ENCODE data around the gene PXDN. TPM values are rescaled to one million over a fixed set of nuclear protein-coding genes. Genes with fewer than 3 reads are reported as not detected.

The PXDN gene
- total and polyA plus RNA-seq, 7 donors = 4.1 to 15.4 (median 9.4) TPM

GRCh38 chr2:1609485-1610095, 134.7 kb downstream of the PXDN start:
- Histone ChIP-seq H3K9me3 (no peaks in the 10 kb centered on the region), H3K27me3 (ENCODE audit: insufficient read depth in 3 of 3, low read length in 2 of 3) (peaks cover 0 to 17% (median 7%) of the 10 kb centered on the region in 3 donors), H3K27ac (no peak overlapping the region), H3K36me3 (ENCODE audit: insufficient read depth in 1 of 2, low read depth in 1 of 2) (no peaks in the 10 kb centered on the region), H3K4me1 (peaks cover 5% of the 10 kb centered on the region), H3K4me3 (no peak overlapping the region)
- 35 to 49% (median 38%) methylated on average over 12 of the region's 12 CpGs for WGBS, 3 donors
- no peak for ATAC-seq
- no peak for DNase-seq
- no peak for TF ChIP-seq CTCF (IDR thresholded peaks at IDR 0.05)
- intact Hi-C loops (cut with DNase I) = loop anchor here in 1 of 2 donors (5.0 kb wide), 2 partner anchors 133 to 208 kb away; partner anchors contain the start of gene PXDN

GRCh38 chr2:1609040-1609439, 135.3 kb downstream of the PXDN start:
- Histone ChIP-seq H3K4me3 (no peak overlapping the region), H3K4me1 (peaks cover 5% of the 10 kb centered on the region), H3K27me3 (ENCODE audit: insufficient read depth in 3 of 3, low read length in 2 of 3) (peaks cover 0 to 23% (median 7%) of the 10 kb centered on the region in 3 donors), H3K9me3 (no peaks in the 10 kb centered on the region), H3K36me3 (ENCODE audit: insufficient read depth in 1 of 2, low read depth in 1 of 2) (no peaks in the 10 kb centered on the region), H3K27ac (no peak overlapping the region)
- TF ChIP-seq CTCF (IDR thresholded peaks at IDR 0.05) = no peak
- intact Hi-C loops (cut with DNase I) = loop anchor here in 1 of 2 donors (5.0 kb wide), 2 partner anchors 133 to 208 kb away; partner anchors contain the start of gene PXDN
- no peak for DNase-seq
- WGBS, 3 donors = 35 to 50% (median 46%) methylated on average over 3 of the region's 3 CpGs
- no peak for ATAC-seq

- Histone ChIP-seq H3K9me3 (no peaks in the 10 kb centered on the region), H3K36me3 (ENCODE audit: insufficient read depth in 1 of 2, low read depth in 1 of 2) (no peaks in the 10 kb centered on the region), H3K27ac (no peak overlapping the region), H3K4me3 (no peak overlapping the region), H3K27me3 (ENCODE audit: insufficient read depth in 3 of 3, low read length in 2 of 3) (peaks cover 0 to 30% (median 7%) of the 10 kb centered on the region in 3 donors), H3K4me1 (peaks cover 5% of the 10 kb centered on the region)
- peak in 1 of 2 donors; percentile 47 for DNase-seq
- 46 to 73% (median 53%) methylated on average over 11 of the region's 11 CpGs for WGBS, 3 donors
- intact Hi-C loops (cut with DNase I) = loop anchor here in 1 of 2 donors (5.0 kb wide), 2 partner anchors 134 to 209 kb away; partner anchors contain the start of gene PXDN
- no peak for TF ChIP-seq CTCF (IDR thresholded peaks at IDR 0.05)
- no peak for ATAC-seq
Observed at GRCh38 chr2:1607971-1608688, 136.2 kb downstream of the PXDN start.

GRCh38 chr2:1607236-1607920, 136.9 kb downstream of the PXDN start:
- peaks cover 5% of the 10 kb centered on the region for H3K4me1 ChIP-seq
- no peaks in the 10 kb centered on the region for H3K36me3 ChIP-seq (ENCODE audit: insufficient read depth in 1 of 2, low read depth in 1 of 2)
- H3K4me3 ChIP-seq = no peak overlapping the region
- DNase-seq (no peak), ATAC-seq (no peak)
- no peak overlapping the region for H3K27ac ChIP-seq
- H3K27me3 ChIP-seq (ENCODE audit: insufficient read depth in 3 of 3, low read length in 2 of 3) = peaks cover 0 to 37% (median 7%) of the 10 kb centered on the region in 3 donors
- intact Hi-C loops (cut with DNase I) = loop anchor here in 1 of 2 donors (5.0 kb wide), 2 partner anchors 135 to 210 kb away; partner anchors contain the start of gene PXDN
- WGBS, 3 donors = 71 to 84% (median 82%) methylated on average over 7 of the region's 7 CpGs
- no peak for TF ChIP-seq CTCF (IDR thresholded peaks at IDR 0.05)
- no peaks in the 10 kb centered on the region for H3K9me3 ChIP-seq
